K562 (cell line): ENCODE measurements around the gene DOLPP1. TPM values are rescaled to one million over a fixed set of nuclear protein-coding genes. Genes with fewer than 3 reads are reported as not detected.
A peak's percentile ranks its signal among the peaks of the same experiment; 100 is the strongest.

ENCODE experiments used
- CC2D1A ChIP-seq: fragments of 450-650 bp; IDR thresholded peaks from 2 replicates; pipeline ENCODE4 v1.6.1; 2017; ENCODE audit warnings: mild to moderate bottlenecking
- CHD2 ChIP-seq: IDR thresholded peaks from 2 replicates; pipeline ENCODE4 v1.6.1; 2011; ENCODE audit warnings: low read depth, low read length
- DACH1 ChIP-seq: fragments of 450-650 bp; IDR thresholded peaks from 2 replicates; pipeline ENCODE4 v1.6.1; 2018; ENCODE audit not compliant: partially characterized antibody
- DPF2 ChIP-seq: fragments of 450-650 bp; IDR thresholded peaks from 2 replicates; pipeline ENCODE4 v1.6.1; 2016
- ELK1 ChIP-seq: sonication (generic); formaldehyde crosslinking; IDR thresholded peaks from 2 replicates; pipeline ENCODE4 v1.8.1; 2022; ENCODE audit warnings: missing genetic modification reagents
- EP300 ChIP-seq: IDR thresholded peaks from 2 replicates; pipeline ENCODE4 v1.6.1; 2012; ENCODE audit warnings: low read length, improper control_type of control experiment
- HNRNPUL1 ChIP-seq: fragments of 200-400 bp; formaldehyde crosslinking; IDR thresholded peaks from 2 replicates; pipeline ENCODE4 v1.6.1; 2017; ENCODE audit warnings: low read length
- IRF1 ChIP-seq: sonication (generic); formaldehyde crosslinking; IDR thresholded peaks from 2 replicates; pipeline ENCODE4 v1.8.0; 2022; ENCODE audit warnings: missing genetic modification reagents, mild to moderate bottlenecking, borderline replicate concordance
- IRF9 ChIP-seq: fragments of 450-650 bp; IDR thresholded peaks from 2 replicates; pipeline ENCODE4 v1.6.1; 2016; ENCODE audit warnings: missing biosample characterization, missing genetic modification characterization
- MED1 ChIP-seq: sonication (generic); formaldehyde crosslinking; IDR thresholded peaks from 2 replicates; pipeline ENCODE4 v1.8.1; 2023; ENCODE audit warnings: missing genetic modification reagents, borderline replicate concordance
- PBX2 ChIP-seq, 2 experiments: IDR thresholded peaks in 1 of 2; conservative IDR thresholded peaks in 1 of 2; 2 replicates each; pipeline ENCODE4 v1.6.1; 2016; ENCODE audit warnings: low read depth in 2 of 2, mild to moderate bottlenecking in 1 of 2, missing compliant biosample characterization in 1 of 2, missing genetic modification characterization in 1 of 2, moderate library complexity in 1 of 2
- SAP30 ChIP-seq: fragments of 200-600 bp; sonication (generic); IDR thresholded peaks from 2 replicates; pipeline ENCODE4 v1.6.1; 2012; ENCODE audit warnings: borderline replicate concordance, low read depth, mild to moderate bottlenecking, moderate library complexity, low read length, control low read depth, inconsistent platforms; ENCODE audit not compliant: insufficient read depth, poor library complexity, severe bottlenecking
- SIN3A ChIP-seq, 2 experiments: fragments of 150-350 bp in 1 of 2; IDR thresholded peaks; 2 replicates each; pipeline ENCODE4 v1.6.1; 2011 to 2016; ENCODE audit warnings: borderline replicate concordance in 2 of 2, low read depth in 2 of 2, low read length in 2 of 2, mild to moderate bottlenecking in 2 of 2, moderate library complexity in 2 of 2; ENCODE audit not compliant: control insufficient read depth in 1 of 2
- THRB ChIP-seq: fragments of 450-650 bp; formaldehyde crosslinking; conservative IDR thresholded peaks from 2 replicates; pipeline ENCODE4 v1.4.0; 2022; ENCODE audit warnings: mild to moderate bottlenecking, missing genetic modification characterization
- YBX1 ChIP-seq: fragments of 450-650 bp; IDR thresholded peaks from 2 replicates; pipeline ENCODE4 v1.7.1; 2016; ENCODE audit warnings: mild to moderate bottlenecking
- ZBTB33 ChIP-seq: sonication (generic); formaldehyde crosslinking; IDR thresholded peaks from 2 replicates; pipeline ENCODE4 v1.8.1; 2023; ENCODE audit warnings: mild to moderate bottlenecking, missing genetic modification reagents
- polyA plus RNA-seq, 8 experiments: library from polyadenylated mRNA; depleted of rRNA in 4 of 8; stranded (reverse) in 5 of 8; unstranded in 3 of 8; fragments of >200 nt; fragmentation: Nextera tagmentation in 2 of 8; fragmentation: Illumina TruSeq in 1 of 8; extraction: Ambion mirVana in 2 of 8; extraction: Trizol in 1 of 8; gene quantifications; 2 replicates each; pipeline versions ENCODE4 v1.2.1 to v1.2.3, GENCODE V29; 2011 to 2014; ENCODE audit warnings: inconsistent platforms in 1 of 8, missing spikeins in 1 of 8
- total RNA-seq, 7 experiments: library from RNA; depleted of rRNA in 6 of 7; stranded (reverse); fragments of >200 nt in 6 of 7; fragmentation: Illumina TruSeq in 2 of 7; extraction: Trizol in 2 of 7; gene quantifications; 2 replicates each; pipeline versions ENCODE4 v1.2.1 to v1.2.3, GENCODE V29; 2011 to 2021; ENCODE audit warnings: low replicate concordance in 1 of 7

DOLPP1 gene
- total and polyA plus RNA-seq, 9 of the 15 experiments (the other 6 are each of a cell fraction or from before 2014, with no cell fraction given), result 3.0 to 39.8 (median 30.5) TPM

- TF ChIP-seq YBX1 (no peak), EP300 (peak; percentile 97), ELK1 (CRISPR knock-in tag) (no peak), THRB (peak; percentile 75; the same call in 1 of the 2 replicates), HNRNPUL1 (no peak), SIN3A (IDR thresholded peaks at IDR 0.05; ENCODE audit: borderline replicate concordance in 2 of 2, control insufficient read depth in 1 of 2, low read depth in 2 of 2, low read length in 2 of 2) (peak in 1 of 2 experiments; percentile 35; a peak in 1 of 4 replicates), ZBTB33 (CRISPR knock-in tag) (peak; percentile 85), DACH1 (peak; percentile 56), IRF1 (CRISPR knock-in tag) (no peak), PBX2 (CRISPR knock-in tag; IDR thresholded peaks at IDR 0.05; ENCODE audit: low read depth) (no peak), PBX2 (tag; conservative IDR thresholded peaks at IDR 0.05; ENCODE audit: low read depth) (no peak), SAP30 (no peak), MED1 (CRISPR knock-in tag) (no peak), DPF2 (peak; percentile 99), CHD2 (peak; percentile 64), IRF9 (tag) (0 out of 2 replicates have a peak, but pooled peaks have one; percentile 41), CC2D1A (peak; percentile 97)
These were observed 11.7 kb upstream of the DOLPP1 start (continued) for GRCh38 chr9:129068990-129069861.
